ENCODE data around the gene CCL27.
A peak's percentile ranks its signal among the peaks of the same experiment; 100 is the strongest.

Gene CCL27

DNA sequence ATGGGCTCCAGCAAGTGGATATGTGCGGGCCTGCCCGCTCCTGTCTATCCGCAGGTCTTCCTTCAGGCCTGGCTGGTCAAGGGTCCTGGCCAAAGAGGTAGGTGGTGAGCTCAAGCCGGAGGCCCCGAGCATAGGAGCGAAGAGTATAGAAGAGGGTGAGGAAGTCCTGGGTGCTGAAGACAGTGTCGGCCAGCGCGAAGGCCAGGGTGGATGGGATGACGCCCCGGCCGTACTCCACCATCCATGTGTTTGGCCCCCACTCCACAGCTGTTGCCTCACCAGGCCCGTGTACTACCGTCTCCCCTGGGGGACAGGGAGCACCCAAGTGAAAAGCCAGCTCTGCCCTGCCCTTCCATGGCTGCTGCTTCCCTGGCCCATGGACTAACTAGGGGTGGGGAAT is 26.9 kb downstream of the CCL27 start:
- Histone ChIP-seq H3K27me3 (ENCODE audit: insufficient read depth, low read depth) (peaks cover 6% of the 10 kb centered on the region; the same call in 1 of the 2 replicates), H3K36me3 (ENCODE audit: insufficient read depth) (no peaks in the 10 kb centered on the region), H3K4me3 (IDR thresholded peaks at IDR 0.05; ENCODE audit: insufficient read depth, low read depth, low read length) (no peak overlapping the region), H3K9ac (no peak overlapping the region), H3K4me2 (peak overlapping the region; percentile 70; the same call in 1 of the 2 replicates), H3K79me2 (ENCODE audit: insufficient read depth, low read depth) (peaks cover 25% of the 10 kb centered on the region), H2AFZ (ENCODE audit: low read depth) (no peak overlapping the region), H3K27ac (no peak overlapping the region), H4K20me1 (ENCODE audit: insufficient read depth) (no peaks in the 10 kb centered on the region), H3K4me1 (ENCODE audit: low read depth, poor library complexity, severe bottlenecking) (peaks cover 26% of the 10 kb centered on the region)
- TF ChIP-seq CTCF (conservative IDR thresholded peaks at IDR 0.05; ENCODE audit: low read depth, low read length) = no peak

- Histone ChIP-seq H3K36me3 (ENCODE audit: insufficient read depth) (no peaks in the 10 kb centered on the region), H3K79me2 (ENCODE audit: insufficient read depth, low read depth) (peaks cover 25% of the 10 kb centered on the region), H2AFZ (ENCODE audit: low read depth) (no peak overlapping the region), H4K20me1 (ENCODE audit: insufficient read depth) (no peaks in the 10 kb centered on the region), H3K27ac (no peak overlapping the region), H3K9ac (no peak overlapping the region), H3K4me2 (no peak overlapping the region), H3K4me3 (IDR thresholded peaks at IDR 0.05; ENCODE audit: insufficient read depth, low read depth, low read length) (no peak overlapping the region), H3K27me3 (ENCODE audit: insufficient read depth, low read depth) (peaks cover 14% of the 10 kb centered on the region; the same call in 1 of the 2 replicates), H3K4me1 (ENCODE audit: low read depth, poor library complexity, severe bottlenecking) (peaks cover 26% of the 10 kb centered on the region)
- TF ChIP-seq CTCF (conservative IDR thresholded peaks at IDR 0.05; ENCODE audit: low read depth, low read length) = no peak
Measured at GRCh38 chr9:34634551-34635248, 27.8 kb downstream of the CCL27 start.

DNA sequence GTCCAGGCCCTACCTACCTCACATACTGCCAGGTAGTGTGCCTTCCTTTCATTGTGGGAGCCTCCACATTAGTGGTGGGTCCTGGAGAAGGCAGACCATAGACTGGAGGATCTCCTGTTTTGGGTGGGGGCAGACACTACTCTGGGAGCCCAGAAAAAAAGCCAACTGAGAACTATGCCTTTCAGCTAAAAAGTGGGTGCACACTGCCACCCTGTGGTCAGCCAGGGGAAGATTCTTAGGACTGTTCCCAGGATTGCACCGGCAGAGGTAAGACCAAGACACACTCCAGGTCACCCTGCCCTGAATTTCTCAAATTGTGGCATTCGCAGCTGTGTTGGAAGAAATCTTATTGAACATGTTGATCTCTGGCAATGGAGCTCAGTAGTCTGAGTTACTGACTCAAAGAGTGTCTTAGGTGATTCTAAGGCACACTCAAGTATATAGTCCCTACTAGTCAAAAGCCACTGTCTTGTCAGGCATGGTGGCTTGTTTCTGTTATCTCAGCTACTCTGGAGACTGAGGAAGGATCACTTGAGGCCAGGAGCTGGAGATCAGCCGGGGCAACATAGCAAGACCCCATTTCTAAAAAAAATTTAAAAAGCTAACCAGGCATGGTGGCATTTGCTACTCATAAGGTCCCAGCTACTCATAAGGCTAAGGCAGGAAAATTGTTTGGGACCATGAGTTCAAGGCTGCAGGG is 28.5 kb downstream of the CCL27 start:
- H3K9ac ChIP-seq = no peak overlapping the region
- no peak overlapping the region for H3K4me2 ChIP-seq
- H3K4me3 ChIP-seq (IDR thresholded peaks at IDR 0.05; ENCODE audit: insufficient read depth, low read depth, low read length) = no peak overlapping the region
- H3K36me3 ChIP-seq (ENCODE audit: insufficient read depth) = no peaks in the 10 kb centered on the region
- no peaks in the 10 kb centered on the region for H4K20me1 ChIP-seq (ENCODE audit: insufficient read depth)
- peaks cover 21% of the 10 kb centered on the region; the same call in 1 of the 2 replicates for H3K27me3 ChIP-seq (ENCODE audit: insufficient read depth, low read depth)
- H2AFZ ChIP-seq (ENCODE audit: low read depth) = no peak overlapping the region
- peak; percentile 92 for TF ChIP-seq CTCF (conservative IDR thresholded peaks at IDR 0.05; ENCODE audit: low read depth, low read length)
- peaks cover 26% of the 10 kb centered on the region for H3K4me1 ChIP-seq (ENCODE audit: low read depth, poor library complexity, severe bottlenecking)
- H3K79me2 ChIP-seq (ENCODE audit: insufficient read depth, low read depth) = peaks cover 25% of the 10 kb centered on the region
- no peak overlapping the region for H3K27ac ChIP-seq

- Histone ChIP-seq H3K36me3 (ENCODE audit: insufficient read depth) (no peaks in the 10 kb centered on the region), H4K20me1 (ENCODE audit: insufficient read depth) (no peaks in the 10 kb centered on the region), H3K9ac (no peak overlapping the region), H3K4me3 (IDR thresholded peaks at IDR 0.05; ENCODE audit: insufficient read depth, low read depth, low read length) (no peak overlapping the region), H3K27me3 (ENCODE audit: insufficient read depth, low read depth) (peaks cover 27% of the 10 kb centered on the region), H2AFZ (ENCODE audit: low read depth) (no peak overlapping the region), H3K4me2 (no peak overlapping the region), H3K79me2 (ENCODE audit: insufficient read depth, low read depth) (peaks cover 25% of the 10 kb centered on the region), H3K27ac (no peak overlapping the region), H3K4me1 (ENCODE audit: low read depth, poor library complexity, severe bottlenecking) (peaks cover 22% of the 10 kb centered on the region)
- no peak for TF ChIP-seq CTCF (conservative IDR thresholded peaks at IDR 0.05; ENCODE audit: low read depth, low read length)
Measured at GRCh38 chr9:34633166-34633565, 29.3 kb downstream of the CCL27 start.
